GM21723 (cell line): Measurements from ENCODE around the gene SCAI.
"Not testable (repeated sequence)": the region's sequence is repeated elsewhere in the genome, so short reads cannot be mapped to it uniquely, and the experiment has no call there.

Source experiments
- ATAC-seq: cut with Tn5 transposase; IDR thresholded peaks from one replicate; pipeline ENCODE4 v1.9.1; 2021; ENCODE audit warnings: mild to moderate bottlenecking, moderate library complexity; ENCODE audit not compliant: unreplicated experiment

Gene SCAI

DNA sequence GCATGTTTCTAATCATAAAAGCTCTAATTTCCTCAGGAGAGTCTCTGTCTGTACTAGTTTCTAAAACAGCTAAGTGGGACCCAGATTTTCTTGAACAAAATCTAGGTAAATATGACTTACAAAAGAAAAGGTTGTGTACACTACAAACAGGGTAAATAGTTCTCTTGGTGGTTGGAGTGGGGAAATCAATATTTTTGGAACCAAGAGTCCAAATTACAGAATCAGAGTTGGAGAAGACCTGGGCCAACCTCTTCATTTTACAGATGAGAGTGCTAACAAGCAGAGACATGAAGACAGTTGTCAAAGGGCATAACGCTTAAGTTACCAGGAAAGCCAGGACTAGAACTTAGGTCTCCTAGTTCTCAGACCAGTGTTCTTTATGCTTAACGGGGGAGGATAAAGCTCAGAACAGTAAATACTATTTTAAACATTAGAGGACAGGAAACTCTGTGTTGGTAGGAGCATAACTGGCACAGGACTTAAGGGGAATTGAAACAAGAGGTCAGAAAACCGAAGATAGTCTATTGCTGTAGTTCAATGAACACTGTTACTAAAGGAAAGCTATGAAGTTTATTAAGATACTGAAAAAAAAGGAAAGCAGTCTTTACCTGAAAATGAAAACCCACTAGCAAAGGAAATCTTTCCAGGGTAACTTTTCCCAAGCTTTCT is 193.1 kb downstream of the SCAI start:
- ATAC-seq: no peak

DNA sequence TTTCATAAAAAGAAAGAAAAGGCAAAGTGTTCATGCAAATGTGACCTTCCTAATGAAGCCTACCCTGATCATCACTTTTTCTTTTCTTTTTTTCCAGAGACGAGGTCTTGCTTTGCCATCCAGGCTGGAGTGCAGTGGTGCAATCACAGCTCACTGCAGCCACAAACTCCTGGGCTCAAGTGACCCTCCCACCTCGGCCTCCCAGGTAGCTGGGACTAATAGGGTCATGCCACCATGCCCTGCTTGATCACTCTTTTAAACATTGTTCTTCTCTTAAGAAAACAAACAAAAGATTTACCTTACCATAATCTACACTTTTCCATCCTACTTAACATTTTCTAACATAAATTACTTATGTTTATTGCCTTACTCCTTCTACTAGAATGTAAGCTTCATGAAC is 193.9 kb downstream of the SCAI start:
- ATAC-seq: no peak

DNA sequence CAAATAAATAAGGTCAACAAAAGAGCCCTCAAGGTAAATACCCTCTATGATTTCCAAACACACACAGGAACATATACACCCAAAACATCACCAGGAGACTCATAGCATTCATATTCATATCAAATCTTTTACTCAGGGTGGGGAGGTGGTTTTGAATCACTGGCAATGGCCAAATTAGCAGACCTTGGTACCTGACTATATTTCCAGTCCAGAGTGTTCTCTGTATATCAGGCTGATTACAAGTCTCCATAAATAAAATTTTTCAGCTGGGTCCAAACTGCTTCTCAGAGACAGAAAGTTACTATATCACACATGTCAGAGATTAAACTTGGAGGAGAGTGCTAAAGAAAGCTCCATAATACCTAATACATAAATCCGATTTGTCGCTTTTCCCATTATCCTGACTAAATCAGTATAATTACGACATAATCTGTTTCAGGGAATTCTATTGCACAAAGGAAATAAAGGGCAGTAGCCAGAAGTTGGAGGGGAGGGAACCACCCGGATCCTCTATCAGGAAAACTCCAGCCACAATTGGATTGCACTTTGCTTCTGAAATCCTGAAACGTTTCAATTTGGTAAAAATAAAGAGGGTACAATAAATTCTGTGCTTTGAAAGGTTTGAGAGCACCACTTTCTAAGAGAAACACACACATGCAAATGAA is 195.5 kb downstream of the SCAI start:
- ATAC-seq: no peak

DNA sequence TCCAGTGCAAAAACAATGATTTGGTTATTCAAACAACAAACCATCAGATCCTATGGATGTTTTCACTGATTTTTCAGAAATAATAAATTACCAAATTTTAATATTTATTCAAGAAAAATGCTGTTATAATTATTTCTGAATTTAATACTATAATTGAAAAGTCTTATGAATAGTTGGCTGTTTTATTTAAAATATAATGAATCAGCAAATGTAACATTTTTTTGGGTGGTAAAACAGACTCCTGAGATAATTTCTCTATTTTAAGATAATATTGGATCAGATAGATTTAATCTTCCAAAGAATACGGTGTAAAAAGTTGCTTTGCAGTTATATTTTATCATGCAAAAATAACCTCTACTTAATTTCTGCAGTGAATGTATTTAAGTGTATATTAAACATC is 197.2 kb downstream of the SCAI start:
- no peak for ATAC-seq

DNA sequence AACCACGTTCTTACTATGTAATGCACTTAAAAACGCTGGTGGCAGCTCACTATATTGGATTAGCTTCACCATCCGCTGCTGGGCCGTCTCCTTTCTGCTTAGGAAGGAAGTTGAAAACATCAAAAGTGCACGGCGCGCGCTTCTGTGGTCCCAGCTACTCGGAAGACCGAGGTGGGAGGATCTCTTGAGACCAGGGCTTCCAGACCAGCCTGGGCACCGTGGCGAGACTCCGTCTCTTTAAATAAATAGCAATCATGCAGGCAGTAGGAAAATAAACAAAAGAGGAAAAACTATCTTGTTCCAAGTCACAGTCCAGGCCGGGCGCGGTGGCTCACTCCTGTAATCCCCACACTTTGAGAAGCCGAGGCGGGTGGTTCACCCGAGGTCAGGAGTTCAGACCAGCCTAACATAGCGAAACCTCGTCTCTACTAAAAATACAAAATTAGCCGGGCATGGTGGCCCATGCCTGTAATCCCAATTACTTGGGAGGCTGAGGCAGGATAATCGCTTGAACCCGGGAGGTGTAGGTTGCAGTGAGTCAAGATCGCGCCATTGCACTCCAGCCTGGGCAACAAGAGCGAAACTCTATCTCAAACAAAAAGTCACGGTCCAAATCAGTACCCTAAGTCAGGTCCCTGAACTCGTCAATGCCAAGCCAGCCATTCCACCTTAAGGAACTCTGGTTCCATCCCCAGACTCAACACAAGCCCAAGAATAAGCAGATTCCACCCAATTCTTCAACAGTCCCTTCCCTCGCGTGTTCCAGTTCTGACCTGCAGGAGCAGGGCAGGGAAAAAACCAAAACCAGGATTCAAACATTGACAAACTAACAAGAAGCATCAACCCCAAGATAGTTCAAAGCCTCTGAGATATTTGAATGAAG is 201.4 kb downstream of the SCAI start:
- ATAC-seq: peak; percentile 34

DNA sequence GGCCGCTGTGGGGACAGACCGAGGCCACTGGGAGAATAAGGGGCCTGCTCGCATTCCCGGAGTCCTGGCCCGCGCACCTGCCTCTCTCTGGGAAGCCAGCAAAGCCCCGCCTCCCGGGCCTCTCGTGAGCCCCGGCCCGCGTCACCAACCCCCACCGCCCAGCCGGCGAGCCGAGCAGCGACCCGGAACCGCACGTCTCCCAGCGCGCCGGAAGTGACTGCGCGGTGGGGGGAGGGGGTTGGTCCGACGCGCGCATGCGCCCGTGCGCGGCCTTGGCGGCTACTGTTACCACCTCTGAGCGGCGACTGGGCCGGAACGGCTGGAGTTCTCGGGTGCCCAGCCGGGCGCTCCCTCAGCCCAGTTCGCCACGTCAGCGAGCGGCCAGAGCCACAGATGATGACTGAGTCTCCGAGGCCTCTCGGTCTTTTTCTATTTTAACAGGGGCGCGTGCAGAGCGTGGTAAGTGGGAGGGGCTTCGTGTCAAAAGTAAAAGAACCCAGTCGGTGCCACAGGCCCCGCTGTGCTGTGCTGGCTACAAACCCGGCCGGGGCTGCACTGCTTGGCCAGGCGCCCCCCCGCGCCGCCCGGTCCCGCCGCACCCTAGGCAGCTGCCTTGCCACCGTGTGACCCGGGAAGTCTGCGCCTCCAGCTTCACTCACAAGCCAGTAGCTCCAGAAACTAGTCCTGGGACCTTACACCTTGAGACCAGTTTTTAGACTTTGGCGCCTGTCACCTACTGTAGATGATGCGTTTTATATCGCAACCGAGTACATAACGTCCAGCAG is 202.2 kb downstream of the SCAI start, which contains the start of gene GOLGA1:
Gene GOLGA1 (minus strand): TSS at position 190 of the 785 bp plus-strand sequence. CDS start 2,372 bp downstream, outside the sequence.
- ATAC-seq: peak; percentile 77

DNA sequence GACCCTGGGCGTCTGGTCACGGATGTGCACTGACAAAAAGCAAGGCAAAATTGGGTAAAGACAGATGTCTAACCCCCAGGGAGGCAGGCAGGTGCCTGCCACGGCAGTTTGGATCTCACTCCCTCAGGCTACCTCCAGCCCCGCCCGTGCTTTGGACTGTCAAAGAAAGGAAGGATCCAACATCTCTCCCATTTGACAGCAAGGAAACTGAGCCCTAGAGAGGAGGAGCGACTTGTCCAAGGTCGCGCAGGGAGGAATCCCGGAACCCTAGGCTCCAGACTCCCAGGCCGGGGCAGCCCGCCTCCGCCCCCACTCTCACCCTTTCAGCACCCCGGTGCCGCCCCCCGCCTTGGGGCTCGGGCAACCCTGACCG is 202.8 kb downstream of the SCAI start:
- ATAC-seq: peak; percentile 45

DNA sequence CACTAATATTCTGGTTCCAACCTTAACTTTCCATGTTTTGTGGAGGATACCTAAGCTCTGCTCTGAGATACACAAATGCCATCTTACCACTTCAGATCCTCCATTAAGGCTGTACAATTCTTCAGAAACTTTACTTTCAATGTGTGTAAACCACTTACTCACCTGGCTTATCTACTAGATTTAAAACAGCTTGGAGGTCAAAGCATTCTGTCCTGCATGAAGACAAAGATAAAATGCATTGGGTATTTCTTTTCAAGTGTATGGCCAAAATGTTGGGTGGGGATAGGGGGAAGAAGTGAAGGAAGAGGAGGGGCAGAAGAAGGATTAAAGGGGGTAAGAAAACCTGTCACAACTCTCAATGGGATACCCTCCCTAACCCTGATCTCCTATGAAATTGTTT is 203.4 kb downstream of the SCAI start:
- ATAC-seq: no peak

DNA sequence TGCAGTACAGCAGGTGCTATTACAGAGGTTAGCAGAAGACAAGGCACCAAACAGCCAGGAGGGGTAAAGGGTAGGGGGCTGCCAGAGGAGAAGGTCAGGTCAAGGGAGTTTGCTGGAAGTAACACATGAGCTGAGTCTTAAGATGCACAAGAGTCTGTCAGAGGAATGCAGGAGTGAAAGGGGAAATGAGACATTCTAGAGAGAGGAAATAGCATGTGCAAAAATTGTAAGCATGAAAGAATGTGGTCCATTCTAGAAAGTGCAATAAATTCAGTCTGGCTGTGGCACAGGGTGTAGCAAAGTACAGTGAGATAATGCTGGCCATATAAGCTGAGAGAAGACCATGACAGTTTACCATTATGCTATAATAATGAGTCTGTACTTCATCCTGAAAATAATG is 209.0 kb downstream of the SCAI start:
- ATAC-seq: no peak

DNA sequence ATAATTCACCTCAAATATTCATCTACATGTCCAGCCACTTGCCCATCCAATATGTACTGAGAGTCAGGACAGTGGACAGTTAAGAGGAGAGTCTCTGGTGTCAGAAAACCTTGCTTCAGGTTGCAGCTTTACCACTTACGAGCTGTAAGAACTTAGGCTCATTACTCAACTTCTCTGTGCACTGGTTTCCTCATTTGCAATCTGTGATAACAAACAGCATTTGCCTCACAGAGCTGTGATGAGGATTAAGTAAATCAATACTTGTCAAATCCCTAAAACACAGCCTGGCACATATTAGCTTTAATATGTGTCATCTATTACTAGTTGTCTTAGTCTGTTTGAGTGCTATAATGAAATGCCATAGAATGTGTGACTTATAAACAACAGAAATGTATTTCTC is 211.0 kb downstream of the SCAI start:
- no peak for ATAC-seq

DNA sequence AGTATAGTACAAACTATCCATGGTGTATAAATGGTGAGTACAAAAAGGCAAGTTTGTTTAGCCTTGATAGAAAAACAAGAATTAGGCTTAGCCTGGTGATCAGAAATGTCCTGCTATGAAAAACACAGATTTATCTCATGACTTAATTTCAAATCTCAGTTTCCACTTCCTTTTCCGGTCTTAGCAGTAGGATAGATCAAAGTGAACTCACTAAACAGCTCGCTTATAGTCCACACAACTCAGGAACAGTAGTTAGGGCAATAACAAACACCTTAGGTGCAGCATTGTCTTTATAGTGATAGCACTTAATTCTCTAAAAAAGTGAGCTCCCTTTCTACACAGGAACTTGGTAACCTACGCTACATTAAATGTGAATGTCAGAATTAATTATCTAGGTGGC is 213.9 kb downstream of the SCAI start:
- ATAC-seq: no peak

DNA sequence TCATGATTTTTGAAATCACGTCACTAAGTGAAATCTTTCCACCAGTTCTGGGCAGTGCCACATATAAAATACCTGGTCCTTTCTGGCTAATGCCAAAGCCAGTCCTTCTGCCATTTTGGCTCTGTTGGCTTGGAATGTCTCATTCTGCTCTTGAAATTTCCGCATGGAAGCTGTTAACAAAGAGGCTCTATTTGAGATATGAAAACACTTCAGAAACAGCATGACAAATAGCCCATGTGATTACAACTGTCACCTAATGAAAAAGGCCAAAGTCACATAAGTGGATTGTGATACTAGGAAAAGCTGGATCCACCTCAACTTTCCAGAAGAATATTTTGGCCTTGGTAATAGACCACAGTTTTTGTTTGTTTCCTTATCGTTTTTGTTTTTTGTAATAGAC is 215.2 kb downstream of the SCAI start:
- no peak for ATAC-seq

DNA sequence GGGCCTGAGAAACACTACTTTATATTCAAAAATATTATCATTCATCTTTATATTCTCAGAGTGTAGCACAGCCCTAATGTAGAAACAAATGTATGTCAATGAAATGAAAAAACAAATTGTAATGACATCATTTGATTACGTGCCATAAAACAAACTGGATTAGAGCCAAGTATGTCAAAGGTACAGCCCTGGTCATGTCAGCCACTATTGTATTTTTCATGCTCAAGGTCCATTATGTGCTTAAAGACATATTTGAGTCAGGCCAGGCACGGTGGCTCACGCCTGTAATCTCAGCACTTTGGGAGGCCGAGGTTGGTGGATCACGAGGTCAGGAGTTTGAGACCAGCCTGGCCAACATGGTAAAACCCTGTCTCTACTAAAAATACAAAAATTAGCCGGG is 222.9 kb downstream of the SCAI start:
- not testable (repeated sequence) for ATAC-seq

DNA sequence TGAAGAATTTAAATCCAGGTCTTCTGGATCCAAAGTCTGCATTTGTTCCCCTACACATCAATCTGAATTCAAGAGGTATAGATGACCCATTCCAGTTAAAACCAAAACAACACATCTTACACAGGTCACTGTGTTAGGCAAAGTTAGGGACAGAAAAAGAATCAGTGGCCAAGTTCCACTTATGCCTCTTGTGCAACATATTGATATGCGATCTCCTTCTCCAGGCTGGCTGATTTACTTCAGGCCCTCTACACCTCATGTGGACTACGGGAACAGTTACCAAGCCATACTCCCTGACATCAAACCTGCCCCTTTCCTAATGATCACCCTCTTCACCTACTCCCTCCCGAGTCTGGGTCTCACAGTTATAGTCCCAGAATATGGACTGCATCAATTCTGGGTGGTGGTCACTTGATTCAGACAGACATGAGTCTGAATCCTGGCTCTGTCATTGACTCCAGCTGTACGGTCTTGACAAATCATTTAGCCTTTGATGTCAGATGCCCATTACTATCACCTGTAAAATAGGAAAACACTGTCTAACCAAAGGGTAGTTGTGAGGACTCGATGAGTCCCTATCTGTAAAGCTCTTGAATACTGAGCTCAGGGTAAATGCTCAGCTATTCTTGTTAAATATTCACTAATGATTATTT is 228.4 kb downstream of the SCAI start:
- ATAC-seq: no peak

DNA sequence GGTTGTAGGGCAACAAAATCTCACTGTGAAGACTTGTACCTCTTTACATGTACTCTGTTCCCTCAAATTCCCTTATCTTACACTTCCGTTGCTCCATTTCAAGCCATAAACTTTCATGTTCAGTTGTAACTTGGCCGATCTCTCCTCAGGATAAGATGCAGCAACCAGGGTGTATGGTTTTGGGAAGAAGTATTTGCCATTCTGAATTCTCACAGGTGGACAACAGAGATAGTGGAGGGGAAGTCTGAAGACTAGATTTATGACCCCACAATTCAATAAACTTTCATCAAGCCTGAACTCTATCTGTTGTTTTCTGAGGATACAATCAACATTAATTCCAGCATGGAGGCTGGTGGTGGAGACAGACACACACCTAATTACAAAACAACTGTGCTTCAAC is 229.9 kb downstream of the SCAI start:
- ATAC-seq: no peak

DNA sequence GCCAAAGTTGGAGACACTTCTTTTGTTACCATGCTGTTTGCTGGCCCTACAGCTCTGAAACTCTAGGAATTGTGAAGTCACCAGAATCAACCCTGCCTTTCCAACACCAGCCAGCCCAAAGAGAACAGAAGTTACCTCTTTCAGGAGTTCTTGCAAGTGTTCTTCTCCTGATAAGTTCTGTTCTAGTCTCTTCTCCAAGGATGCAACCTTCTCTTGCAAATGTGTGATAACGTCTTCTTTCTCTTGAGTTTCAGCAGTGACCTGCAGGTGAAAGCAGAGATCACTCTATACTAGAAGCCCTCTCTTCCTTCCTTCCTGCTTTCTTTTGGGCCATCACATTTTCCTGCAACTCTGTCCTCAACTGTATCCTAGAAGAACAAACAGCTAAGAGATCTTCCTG is 231.6 kb downstream of the SCAI start:
- no peak for ATAC-seq

DNA sequence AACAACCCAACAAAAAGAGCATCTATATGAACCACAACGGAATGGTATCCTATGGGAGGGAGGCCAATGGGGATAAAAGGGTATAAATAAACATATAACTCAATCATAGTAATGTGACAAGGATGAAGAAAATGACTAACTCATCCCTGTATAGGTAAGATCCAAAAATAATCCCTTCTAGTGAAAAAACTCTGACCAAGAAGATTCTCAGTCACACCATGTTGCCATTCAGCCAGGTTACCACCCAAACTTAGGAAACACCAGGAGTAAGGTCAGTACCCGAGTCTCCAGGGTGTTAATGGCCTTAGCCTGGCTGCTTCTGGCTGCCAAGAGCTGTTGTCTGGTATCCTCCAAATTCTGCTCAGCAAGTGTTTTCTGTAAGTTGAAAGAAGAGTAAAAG is 235.2 kb downstream of the SCAI start:
- ATAC-seq: no peak

DNA sequence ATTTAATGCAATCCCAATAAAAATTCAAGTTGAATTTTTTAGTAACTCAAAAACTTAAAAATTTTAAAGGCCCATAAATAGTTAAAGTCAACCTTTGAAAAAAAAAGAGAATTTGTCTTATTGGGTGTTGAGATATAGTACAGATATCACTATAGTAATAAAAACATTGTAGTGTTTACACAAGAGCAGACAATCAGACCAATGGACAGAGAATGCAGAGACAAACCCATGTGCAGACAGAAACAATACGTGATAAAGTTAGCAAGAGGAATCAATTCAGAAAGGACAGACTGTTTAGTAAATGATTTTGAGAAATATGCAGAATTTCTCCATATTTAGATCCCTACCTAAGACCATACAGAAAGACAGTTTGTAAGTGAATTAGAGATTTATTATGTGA is 236.4 kb downstream of the SCAI start:
- no peak for ATAC-seq

DNA sequence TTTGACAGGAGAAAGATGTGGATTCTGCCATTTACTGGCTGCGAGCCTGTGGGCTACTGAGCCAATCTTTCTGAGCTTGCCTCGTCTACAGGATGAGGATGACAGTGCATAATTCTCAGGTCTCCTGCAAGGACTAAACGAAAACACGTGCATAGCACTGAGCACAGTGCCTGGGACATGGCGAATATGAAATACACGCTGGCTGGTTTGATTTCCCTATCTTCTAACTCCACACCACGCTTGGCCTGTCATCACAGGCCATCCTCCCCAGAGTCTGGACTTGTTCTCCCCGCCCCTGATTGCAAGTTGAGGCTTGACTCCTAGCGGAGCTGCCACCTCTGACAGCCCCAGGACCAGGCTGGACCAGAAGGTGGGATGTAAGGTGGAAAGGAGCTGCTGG is 243.5 kb downstream of the SCAI start:
- no peak for ATAC-seq
